ENCODE data around the gene IGSF9B. TPM values are rescaled to one million over a fixed set of nuclear protein-coding genes. Genes with fewer than 3 reads are reported as not detected.
A peak's percentile ranks its signal among the peaks of the same experiment; 100 is the strongest.

Gene IGSF9B
- total RNA-seq, 3 donors from 2014 or later: 18.7 to 22.3 (median 22.1) TPM

DNA sequence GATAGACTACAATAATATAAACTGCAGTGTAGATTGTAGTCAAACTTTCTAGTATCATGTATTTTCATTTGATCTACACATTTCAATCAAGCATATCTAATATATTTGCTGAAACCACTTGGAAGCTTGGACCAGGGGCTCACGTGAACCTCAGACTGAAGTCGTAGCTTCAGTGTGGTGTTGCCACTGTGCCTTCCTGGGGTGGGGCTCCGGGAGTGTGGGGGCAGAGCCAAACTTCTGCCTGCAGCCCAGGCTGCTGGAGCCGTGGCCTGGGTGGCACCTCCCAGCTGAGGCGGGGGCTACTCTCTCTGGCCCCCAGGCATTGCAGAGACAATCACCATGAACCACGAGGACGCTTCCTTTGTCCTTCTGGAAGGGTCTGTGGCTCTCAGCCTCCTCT lies 36.3 kb upstream of the IGSF9B start:
- H3K4me1 Mint-ChIP-seq (ENCODE audit: low read depth): peaks cover 4% of the 10 kb centered on the region
- peaks cover 4% of the 10 kb centered on the region for H3K27me3 Mint-ChIP-seq (ENCODE audit: low read depth)
- DNase-seq (no peak), ATAC-seq (no peak)
- no peaks in the 10 kb centered on the region for H3K36me3 Mint-ChIP-seq (ENCODE audit: insufficient read depth)
- H3K9me3 Mint-ChIP-seq: no peaks in the 10 kb centered on the region
- H3K4me3 Mint-ChIP-seq: no peak overlapping the region

DNA sequence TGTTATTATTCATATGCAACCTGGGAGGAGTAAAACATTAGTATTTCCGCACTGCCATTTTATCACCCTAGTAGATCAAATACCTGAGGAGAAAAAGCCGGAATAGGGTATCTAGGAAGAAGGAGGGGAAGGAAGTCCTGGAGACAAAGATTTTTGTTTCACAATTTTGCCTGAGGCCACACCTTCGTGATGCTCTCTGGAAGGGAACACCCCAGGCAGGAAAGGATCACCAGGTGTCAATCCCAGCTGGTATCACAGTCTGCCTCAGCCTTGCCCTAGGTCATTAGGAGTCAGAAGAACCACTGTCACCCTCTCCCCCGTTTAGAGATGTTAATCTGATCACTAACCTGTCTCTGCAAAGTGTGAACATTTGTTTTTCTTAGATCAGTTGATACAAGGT lies 35.4 kb upstream of the IGSF9B start:
- Mint-ChIP-seq H3K27me3 (ENCODE audit: low read depth) (peaks cover 4% of the 10 kb centered on the region), H3K4me1 (ENCODE audit: low read depth) (peaks cover 4% of the 10 kb centered on the region), H3K4me3 (no peak overlapping the region), H3K9me3 (no peaks in the 10 kb centered on the region), H3K36me3 (ENCODE audit: insufficient read depth) (no peaks in the 10 kb centered on the region)
- DNase-seq (no peak), ATAC-seq (no peak)

DNA sequence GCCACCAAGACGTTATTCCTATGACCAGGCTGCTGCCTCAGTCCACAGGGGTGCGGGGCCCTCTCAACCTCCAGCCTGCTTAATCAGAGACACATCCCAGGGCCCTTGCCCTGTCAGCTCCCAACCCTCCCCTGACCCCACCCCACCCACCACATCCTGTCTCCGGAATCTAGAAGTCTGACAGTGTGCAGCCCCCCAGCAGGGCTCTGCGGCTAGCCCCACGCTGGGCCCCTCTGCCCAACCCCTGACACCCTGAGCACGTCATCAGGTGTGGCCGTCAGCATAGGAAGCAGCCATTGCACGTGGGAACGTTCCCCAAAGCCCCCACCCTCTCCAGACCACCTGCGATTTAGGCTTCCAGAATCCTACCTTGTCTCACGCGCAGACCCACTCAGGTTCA lies 34.3 kb upstream of the IGSF9B start:
- H3K4me1 Mint-ChIP-seq (ENCODE audit: low read depth): peaks cover 4% of the 10 kb centered on the region
- no peaks in the 10 kb centered on the region for H3K36me3 Mint-ChIP-seq (ENCODE audit: insufficient read depth)
- ATAC-seq (peak in 1 of 2 donors; percentile 34), DNase-seq (no peak)
- no peak overlapping the region for H3K4me3 Mint-ChIP-seq
- H3K27me3 Mint-ChIP-seq (ENCODE audit: low read depth): peaks cover 4% of the 10 kb centered on the region
- H3K9me3 Mint-ChIP-seq: no peaks in the 10 kb centered on the region

DNA sequence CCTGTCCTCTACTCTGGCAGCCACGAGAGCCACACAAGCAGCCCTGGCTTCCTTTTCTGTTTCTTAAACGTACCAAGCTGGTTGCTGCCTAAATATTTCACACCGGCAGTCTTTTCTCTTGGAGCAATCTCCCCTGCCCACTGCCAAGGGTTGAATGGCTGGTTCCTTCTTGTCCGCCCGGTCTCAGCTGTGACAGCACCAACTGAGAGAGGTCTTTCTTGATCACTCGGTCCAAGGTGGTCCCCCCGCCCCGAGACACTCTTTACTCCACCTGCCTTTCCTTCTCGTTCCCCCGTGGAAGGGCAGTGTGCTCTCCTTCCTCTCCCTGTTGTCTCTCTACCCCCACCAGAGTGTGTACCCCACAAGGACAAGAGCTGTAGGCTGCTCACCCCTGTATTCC lies 33.7 kb upstream of the IGSF9B start:
- peaks cover 4% of the 10 kb centered on the region for H3K27me3 Mint-ChIP-seq (ENCODE audit: low read depth)
- ATAC-seq: no peak

DNA sequence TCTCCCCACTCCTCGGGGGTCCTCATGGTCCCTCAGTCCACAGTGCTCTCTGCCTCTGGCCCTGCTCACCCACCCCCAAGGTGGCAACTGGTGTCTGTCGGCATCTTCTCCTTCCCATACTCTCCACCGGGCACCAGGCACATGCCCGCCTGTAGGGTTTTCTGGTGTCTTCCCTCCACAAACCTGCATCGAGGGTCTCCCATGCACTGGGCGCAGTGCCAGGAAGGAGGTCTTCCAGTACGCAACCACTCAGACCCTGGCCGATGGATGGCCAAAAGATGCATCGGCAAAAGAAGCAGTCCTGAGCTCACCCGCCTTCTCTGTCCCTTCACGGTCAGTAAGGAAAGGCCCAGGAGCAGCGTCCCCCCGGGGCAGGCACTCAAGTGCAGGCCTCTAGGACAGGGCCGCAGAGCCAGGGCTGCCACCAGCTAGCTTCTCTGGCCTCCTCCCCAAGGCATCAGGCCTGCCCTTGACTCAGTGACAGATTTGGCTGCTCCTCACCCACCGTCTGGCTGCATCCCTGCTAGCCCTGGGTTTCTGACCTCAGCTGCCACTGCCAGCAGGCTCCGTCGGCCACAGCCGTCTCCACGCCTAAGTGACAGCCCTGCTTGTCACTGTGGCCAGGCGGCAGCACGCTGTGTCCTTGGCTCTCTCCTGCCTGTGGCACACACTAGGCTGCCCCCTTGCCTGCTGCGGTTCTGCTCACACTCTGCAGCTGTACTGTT lies 32.1 kb upstream of the IGSF9B start:
- H3K9me3 Mint-ChIP-seq: no peaks in the 10 kb centered on the region
- ATAC-seq: no peak

More for the DNA sequence above, 33.7 kb upstream of the IGSF9B start:
- DNase-seq: no peak
- Mint-ChIP-seq H3K4me1 (ENCODE audit: low read depth) (peaks cover 4% of the 10 kb centered on the region), H3K36me3 (ENCODE audit: insufficient read depth) (no peaks in the 10 kb centered on the region), H3K9me3 (no peaks in the 10 kb centered on the region), H3K4me3 (no peak overlapping the region)

DNA sequence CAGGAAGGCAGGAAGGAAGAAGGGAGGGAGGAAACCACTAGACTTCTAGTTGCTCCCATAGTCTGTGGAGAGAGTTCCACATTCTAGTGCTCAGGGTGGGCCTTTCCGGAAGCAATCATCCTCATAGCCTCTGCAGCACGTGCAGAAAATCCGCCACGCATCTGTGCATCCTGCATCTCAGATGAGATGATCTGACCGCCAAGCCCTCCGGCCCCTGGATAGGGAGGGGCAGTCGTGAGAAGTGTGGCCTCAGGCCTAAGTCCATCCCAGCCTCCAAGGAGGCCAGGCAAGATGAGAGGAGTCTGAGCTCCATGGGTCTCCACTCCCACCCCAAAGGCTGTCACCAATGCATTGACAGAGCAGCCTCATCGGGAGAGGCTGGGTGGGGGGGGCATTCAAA lies 30.4 kb upstream of the IGSF9B start:
- DNase-seq: no peak
- peaks cover 3% of the 10 kb centered on the region for H3K27me3 Mint-ChIP-seq (ENCODE audit: low read depth)
- H3K4me3 Mint-ChIP-seq: no peak overlapping the region
- no peak for ATAC-seq
- no peaks in the 10 kb centered on the region for H3K36me3 Mint-ChIP-seq (ENCODE audit: insufficient read depth)
- peaks cover 3% of the 10 kb centered on the region for H3K4me1 Mint-ChIP-seq (ENCODE audit: low read depth)
- H3K9me3 Mint-ChIP-seq: no peaks in the 10 kb centered on the region

More for the DNA sequence above, 32.1 kb upstream of the IGSF9B start:
- no peak for DNase-seq
- Mint-ChIP-seq H3K4me1 (ENCODE audit: low read depth) (peaks cover 3% of the 10 kb centered on the region), H3K27me3 (ENCODE audit: low read depth) (peaks cover 1% of the 10 kb centered on the region), H3K4me3 (no peak overlapping the region), H3K36me3 (ENCODE audit: insufficient read depth) (no peaks in the 10 kb centered on the region)

DNA sequence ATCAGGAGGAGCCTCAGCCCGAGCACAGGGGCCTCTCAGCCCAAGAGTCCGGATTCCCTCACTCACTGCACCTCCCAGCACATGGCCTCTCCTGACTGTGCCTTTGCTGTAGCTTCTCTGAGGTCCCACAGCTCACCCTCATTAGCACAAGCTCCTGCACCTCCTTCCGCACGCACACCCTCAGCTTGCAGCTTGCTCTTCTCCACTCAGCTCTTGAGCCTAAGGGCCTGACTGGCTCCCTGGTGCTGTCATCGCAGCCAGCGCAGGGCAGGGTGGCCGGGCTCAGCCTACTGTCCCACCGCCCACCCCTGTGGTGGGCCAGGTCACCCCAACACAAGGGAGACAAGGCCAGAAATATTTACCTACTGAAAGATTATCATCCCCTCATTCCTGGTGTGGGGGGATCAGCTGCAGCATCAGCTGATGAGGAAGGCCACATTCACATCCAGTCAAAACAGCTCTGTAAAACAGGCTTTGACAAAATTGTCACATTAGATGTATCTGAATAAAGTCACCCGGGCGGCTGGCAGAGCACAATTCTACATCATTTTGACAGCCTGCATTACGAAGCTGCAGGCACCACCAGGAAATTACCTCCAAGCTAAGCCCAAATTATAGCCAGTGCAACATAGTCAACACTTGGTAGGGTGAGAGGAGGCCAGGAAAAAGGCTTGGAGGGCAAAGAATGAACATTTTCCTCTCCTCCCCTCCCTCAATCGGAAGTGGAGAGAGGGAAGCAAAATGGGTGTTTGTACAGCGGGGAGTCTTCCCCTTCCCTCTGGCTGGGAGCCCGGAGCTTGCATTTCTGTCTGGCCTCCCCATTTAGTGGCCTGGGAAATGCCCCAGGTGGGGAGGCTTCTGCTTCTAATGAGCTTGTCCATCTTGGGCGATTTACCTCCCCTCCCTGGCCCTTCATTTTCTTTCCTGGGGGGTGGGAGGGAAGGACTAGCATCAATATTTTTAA lies 29.5 kb upstream of the IGSF9B start:
- peaks cover 5% of the 10 kb centered on the region for H3K27me3 Mint-ChIP-seq (ENCODE audit: low read depth)
- no peak overlapping the region for H3K4me3 Mint-ChIP-seq
- no peaks in the 10 kb centered on the region for H3K9me3 Mint-ChIP-seq
- no peaks in the 10 kb centered on the region for H3K36me3 Mint-ChIP-seq (ENCODE audit: insufficient read depth)
- H3K4me1 Mint-ChIP-seq (ENCODE audit: low read depth): no peaks in the 10 kb centered on the region
- ATAC-seq (no peak), DNase-seq (no peak)

DNA sequence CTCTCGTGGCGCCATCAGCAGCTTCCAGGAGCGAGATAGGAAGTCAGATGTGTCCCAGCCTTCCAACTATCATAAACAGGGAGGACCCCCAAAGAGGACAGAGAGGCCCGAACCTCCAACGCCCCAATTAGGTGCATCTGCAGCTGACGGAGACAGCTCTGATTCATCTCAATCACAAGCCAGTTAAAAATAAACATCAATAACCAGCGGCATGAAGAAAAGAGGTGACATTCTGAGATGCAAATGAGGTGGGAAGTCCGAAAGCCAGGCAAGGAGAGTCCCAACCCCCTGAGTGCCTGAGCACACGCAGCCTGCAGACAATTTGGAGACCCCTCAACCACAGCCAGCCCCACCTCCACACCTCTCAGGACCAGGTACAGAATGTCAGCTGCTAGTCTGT lies 28.1 kb upstream of the IGSF9B start:
- H3K4me1 Mint-ChIP-seq (ENCODE audit: low read depth): no peaks in the 10 kb centered on the region
- no peaks in the 10 kb centered on the region for H3K9me3 Mint-ChIP-seq
- DNase-seq: no peak
- no peaks in the 10 kb centered on the region for H3K36me3 Mint-ChIP-seq (ENCODE audit: insufficient read depth)
- H3K4me3 Mint-ChIP-seq: no peak overlapping the region
- peaks cover 4% of the 10 kb centered on the region for H3K27me3 Mint-ChIP-seq (ENCODE audit: low read depth)
- no peak for ATAC-seq

DNA sequence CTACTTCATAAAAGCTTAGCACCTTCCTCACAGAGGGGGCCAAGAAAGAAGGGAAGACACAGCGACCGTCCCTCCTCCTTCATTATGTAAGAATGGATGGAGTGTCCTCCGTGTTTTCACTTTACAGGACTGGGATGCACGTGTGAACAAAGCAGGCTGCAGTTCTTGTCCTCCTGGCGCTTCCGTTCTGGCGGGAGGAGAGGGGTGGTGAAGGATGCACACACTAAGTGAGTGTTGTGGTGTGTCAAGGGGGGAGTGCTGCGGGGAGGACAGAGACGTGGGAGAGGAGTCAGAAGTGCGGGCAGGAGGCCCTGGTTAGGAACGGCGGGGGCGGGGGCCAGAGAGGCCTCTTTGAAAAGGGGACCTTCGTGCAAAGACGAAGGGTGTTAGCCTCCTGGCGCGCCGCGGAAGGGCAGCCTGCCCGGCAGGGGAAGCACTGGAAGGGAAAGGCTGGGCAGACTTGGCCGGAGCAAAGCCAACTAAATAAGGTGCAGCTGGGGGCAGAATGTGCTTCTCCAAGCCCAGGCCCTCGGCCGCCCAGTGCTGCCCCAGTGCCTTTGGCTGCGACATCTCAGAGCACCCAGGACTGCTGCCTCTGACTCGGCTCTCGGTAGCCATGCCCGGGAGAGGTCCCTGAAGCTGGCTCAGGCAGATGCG lies 27.0 kb upstream of the IGSF9B start:
- Mint-ChIP-seq H3K4me1 (ENCODE audit: low read depth) (no peaks in the 10 kb centered on the region), H3K4me3 (no peak overlapping the region), H3K36me3 (ENCODE audit: insufficient read depth) (no peaks in the 10 kb centered on the region), H3K9me3 (no peaks in the 10 kb centered on the region), H3K27me3 (ENCODE audit: low read depth) (peaks cover 4% of the 10 kb centered on the region)
- ATAC-seq: no peak
- DNase-seq: no peak

DNA sequence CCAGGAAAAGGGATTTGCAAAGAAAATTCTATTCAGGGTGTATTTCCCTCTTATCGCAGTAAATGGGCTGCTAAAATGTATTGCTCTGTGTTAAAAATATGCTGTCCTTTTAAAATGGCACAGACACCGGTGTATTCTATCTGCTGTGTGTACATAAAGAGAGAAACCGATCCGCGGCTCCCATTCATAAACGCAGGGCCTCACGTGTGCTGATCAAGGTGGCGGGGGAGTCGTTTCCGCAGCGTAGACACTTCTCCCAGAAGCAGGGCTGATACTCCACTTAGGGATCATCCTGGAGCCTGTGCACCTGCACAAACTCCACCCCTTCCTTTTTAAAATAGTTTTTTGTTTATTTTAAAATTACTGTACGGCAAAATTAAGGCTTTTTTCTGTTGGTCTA lies 26.1 kb upstream of the IGSF9B start:
- peaks cover 4% of the 10 kb centered on the region for H3K27me3 Mint-ChIP-seq (ENCODE audit: low read depth)
- ATAC-seq (no peak), DNase-seq (no peak)
- H3K4me1 Mint-ChIP-seq (ENCODE audit: low read depth): no peaks in the 10 kb centered on the region
- no peaks in the 10 kb centered on the region for H3K9me3 Mint-ChIP-seq
- H3K4me3 Mint-ChIP-seq: no peak overlapping the region
- H3K36me3 Mint-ChIP-seq (ENCODE audit: insufficient read depth): no peaks in the 10 kb centered on the region

DNA sequence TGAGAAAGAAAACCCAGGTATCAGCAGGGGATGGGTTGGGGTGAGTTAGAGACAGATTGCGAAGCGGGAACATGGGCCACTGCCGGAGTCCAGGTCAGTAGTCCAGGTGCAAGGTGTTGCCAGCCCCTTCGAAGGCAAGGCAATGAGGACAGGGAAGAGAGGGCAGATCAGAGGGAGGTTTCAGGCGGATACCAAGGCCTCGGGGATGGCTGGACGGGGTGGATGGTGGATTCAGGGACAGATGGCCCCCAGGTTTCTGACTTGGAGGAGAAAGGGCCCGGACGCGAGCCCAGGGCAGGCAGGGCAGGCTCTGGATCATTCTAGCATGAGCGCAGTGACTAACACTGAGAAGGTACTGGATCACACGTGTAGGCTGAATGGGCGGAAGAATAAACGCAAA lies 25.4 kb upstream of the IGSF9B start:
- H3K36me3 Mint-ChIP-seq (ENCODE audit: insufficient read depth): no peaks in the 10 kb centered on the region
- DNase-seq (no peak), ATAC-seq (no peak)
- no peaks in the 10 kb centered on the region for H3K9me3 Mint-ChIP-seq
- H3K4me1 Mint-ChIP-seq (ENCODE audit: low read depth): no peaks in the 10 kb centered on the region
- peaks cover 4% of the 10 kb centered on the region for H3K27me3 Mint-ChIP-seq (ENCODE audit: low read depth)
- H3K4me3 Mint-ChIP-seq: no peak overlapping the region

DNA sequence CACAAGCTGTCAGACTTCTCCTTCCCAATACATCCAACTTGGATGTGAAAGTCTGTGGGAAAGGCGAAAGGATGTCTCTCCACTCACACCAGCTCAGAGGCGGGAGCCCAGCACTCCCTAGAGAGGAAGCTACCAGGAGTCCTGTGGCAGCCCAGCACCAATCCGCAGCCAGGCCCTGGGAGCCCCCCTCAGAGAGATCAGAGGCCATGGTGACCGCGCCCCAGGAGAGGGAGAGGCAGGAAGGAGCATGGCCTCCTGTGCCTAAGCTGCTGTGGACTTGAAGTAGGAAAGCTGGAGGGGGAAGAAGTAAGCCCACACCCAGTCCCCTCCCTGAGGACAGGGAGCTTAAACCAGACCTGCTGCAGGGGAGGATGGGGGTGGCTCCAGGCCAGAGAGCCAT lies 24.4 kb upstream of the IGSF9B start:
- Mint-ChIP-seq H3K27me3 (ENCODE audit: low read depth) (peaks cover 4% of the 10 kb centered on the region), H3K9me3 (no peaks in the 10 kb centered on the region), H3K4me3 (no peak overlapping the region), H3K36me3 (ENCODE audit: insufficient read depth) (no peaks in the 10 kb centered on the region), H3K4me1 (ENCODE audit: low read depth) (no peaks in the 10 kb centered on the region)
- no peak for DNase-seq
- ATAC-seq: no peak

DNA sequence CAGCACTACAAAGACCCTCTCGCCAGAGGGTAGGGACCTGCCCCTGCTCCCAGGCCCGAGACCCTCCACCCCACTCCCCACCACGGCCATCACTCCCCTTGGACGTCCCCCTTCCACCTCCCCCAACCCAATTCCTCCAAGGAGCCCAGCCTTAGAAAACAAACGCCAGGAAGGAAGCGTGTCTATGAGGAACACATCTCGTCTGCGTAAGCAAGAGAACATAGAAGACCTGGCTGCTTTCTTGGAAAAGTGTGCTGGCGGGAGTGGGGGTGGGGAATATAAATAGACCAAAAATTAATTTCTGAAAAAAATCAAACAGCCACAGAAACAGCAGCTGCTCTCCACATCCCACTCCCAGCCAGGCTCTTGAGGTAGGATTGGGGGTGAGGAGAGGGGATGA lies 23.9 kb upstream of the IGSF9B start:
- no peak overlapping the region for H3K4me3 Mint-ChIP-seq
- no peaks in the 10 kb centered on the region for H3K4me1 Mint-ChIP-seq (ENCODE audit: low read depth)
- no peak for DNase-seq
- ATAC-seq: no peak
- peaks cover 4% of the 10 kb centered on the region for H3K27me3 Mint-ChIP-seq (ENCODE audit: low read depth)
- no peaks in the 10 kb centered on the region for H3K9me3 Mint-ChIP-seq
- no peaks in the 10 kb centered on the region for H3K36me3 Mint-ChIP-seq (ENCODE audit: insufficient read depth)

DNA sequence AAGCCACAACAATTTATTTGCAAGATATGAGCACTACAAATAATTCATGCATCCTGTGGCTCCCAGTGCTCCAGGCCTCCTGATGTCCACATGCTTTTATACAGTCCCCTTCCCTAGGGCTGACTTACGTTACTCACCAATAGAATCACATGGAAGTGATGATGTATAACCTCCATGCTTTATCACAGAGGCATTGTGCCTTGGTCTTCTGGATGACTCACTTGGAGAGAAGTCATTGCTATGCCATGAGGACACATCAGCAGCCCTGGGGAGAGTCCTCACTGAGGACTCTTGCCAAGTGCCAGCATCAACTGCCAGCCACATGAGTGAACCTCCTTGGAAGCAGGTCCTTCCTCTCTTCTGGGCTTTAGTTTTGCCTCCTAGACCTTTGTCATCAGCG lies 22.0 kb upstream of the IGSF9B start:
- ATAC-seq (no peak), DNase-seq (no peak)
- no peak overlapping the region for H3K4me3 Mint-ChIP-seq
- H3K27me3 Mint-ChIP-seq (ENCODE audit: low read depth): peaks cover 8% of the 10 kb centered on the region
- no peaks in the 10 kb centered on the region for H3K9me3 Mint-ChIP-seq
- H3K4me1 Mint-ChIP-seq (ENCODE audit: low read depth): no peaks in the 10 kb centered on the region
- H3K36me3 Mint-ChIP-seq (ENCODE audit: insufficient read depth): no peaks in the 10 kb centered on the region
